OCI-LY1 (cell line): Measurements from ENCODE around the gene SMIM34.
"Not testable (repeated sequence)": the region's sequence is repeated elsewhere in the genome, so short reads cannot be mapped to it uniquely, and the experiment has no call there.

Source experiments
- H2AFZ ChIP-seq: fragments of 200-600 bp; sonication (generic), shearing (Covaris generic); 2 replicates; pipeline ENCODE4 v1.6.0; 2014; ENCODE audit warnings: antibody characterized with exemption, mild to moderate bottlenecking, low read length
- H3F3A ChIP-seq: fragments of 200-600 bp; sonication (generic), shearing (Covaris generic); 2 replicates; pipeline ENCODE4 v1.6.0; 2014; ENCODE audit warnings: mild to moderate bottlenecking, antibody characterized with exemption, low read length, moderate library complexity; ENCODE audit not compliant: insufficient read depth
- H3K27ac ChIP-seq: fragments of 200-600 bp; sonication (generic); 2 replicates; pipeline ENCODE4 v1.5.1; 2014; ENCODE audit warnings: low read length, mixed run types, mild to moderate bottlenecking, low read depth; ENCODE audit not compliant: poor library complexity, severe bottlenecking
- H3K27me3 ChIP-seq: fragments of 200-600 bp; sonication (generic); 2 replicates; pipeline ENCODE4 v1.6.0; 2014; ENCODE audit warnings: antibody characterized with exemption, mild to moderate bottlenecking, low read length, moderate library complexity; ENCODE audit not compliant: insufficient read depth
- H3K36me3 ChIP-seq: fragments of 200-600 bp; sonication (generic); 2 replicates; pipeline ENCODE4 v1.6.1; 2014; ENCODE audit warnings: mild to moderate bottlenecking, antibody characterized with exemption, low read length, moderate library complexity, mixed read lengths; ENCODE audit not compliant: insufficient read depth
- H3K4me1 ChIP-seq: fragments of 200-600 bp; sonication (generic); 2 replicates; pipeline ENCODE4 v1.5.1; 2014; ENCODE audit warnings: mild to moderate bottlenecking, low read length, moderate library complexity; ENCODE audit not compliant: insufficient read depth, severe bottlenecking
- H3K4me2 ChIP-seq: fragments of 200-600 bp; sonication (generic), shearing (Covaris generic); 2 replicates; pipeline ENCODE4 v1.6.1; 2014; ENCODE audit warnings: low read length
- H3K4me3 ChIP-seq: fragments of 200-600 bp; sonication (generic); 2 replicates; pipeline ENCODE4 v1.5.1; 2014; ENCODE audit warnings: low read length, low read depth, mild to moderate bottlenecking, mixed read lengths; ENCODE audit not compliant: poor library complexity, severe bottlenecking
- H3K79me2 ChIP-seq: fragments of 200-600 bp; shearing (Covaris generic); 2 replicates; pipeline ENCODE4 v1.6.1; 2016; ENCODE audit warnings: mixed run types, low read length, mixed read lengths; ENCODE audit not compliant: insufficient read depth
- H3K9ac ChIP-seq: fragments of 200-600 bp; sonication (generic), shearing (Covaris generic); 2 replicates; pipeline ENCODE4 v1.6.1; 2014; ENCODE audit warnings: mild to moderate bottlenecking, low read length, mixed read lengths
- H3K9me2 ChIP-seq: fragments of 200-600 bp; sonication (generic), shearing (Covaris generic); 2 replicates; pipeline ENCODE4 v1.6.1; 2014; ENCODE audit warnings: low read depth, mild to moderate bottlenecking, low read length, mixed read lengths
- H3K9me3 ChIP-seq: fragments of 200-600 bp; shearing (Covaris generic); 2 replicates; pipeline ENCODE4 v1.6.1; 2014; ENCODE audit warnings: low read length, mixed read lengths
- H4K20me1 ChIP-seq: fragments of 200-600 bp; sonication (generic), shearing (Covaris generic); 2 replicates; pipeline ENCODE4 v1.6.0; 2016; ENCODE audit warnings: mild to moderate bottlenecking, low read length; ENCODE audit not compliant: insufficient read depth

The SMIM34 gene

GRCh38 chr21:34404742-34405141 lies 19.0 kb downstream of the SMIM34 start:
- not testable (repeated sequence) for H3F3A ChIP-seq, H3K79me2 ChIP-seq, H3K4me1 ChIP-seq

DNA sequence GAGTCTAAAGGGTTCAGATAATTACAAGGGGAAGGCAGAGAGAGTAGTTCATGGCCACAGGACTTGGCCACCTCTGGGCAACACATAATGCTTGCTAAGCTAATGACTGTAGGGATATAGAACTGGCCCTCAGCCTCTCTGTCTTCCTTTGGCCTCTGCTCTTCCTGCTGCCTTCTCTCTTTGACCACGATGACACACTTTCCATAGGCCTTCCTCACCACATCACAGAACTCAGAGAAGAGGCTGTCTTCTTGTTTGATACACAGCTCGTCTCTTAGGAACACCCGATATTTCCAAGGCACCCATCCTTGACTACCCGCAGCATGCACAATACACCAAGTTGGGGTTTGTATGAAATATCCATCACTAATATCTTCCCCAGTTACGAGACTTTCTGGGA lies 23.2 kb downstream of the SMIM34 start:
- not testable (repeated sequence) for H3K79me2 ChIP-seq, H2AFZ ChIP-seq, H3F3A ChIP-seq, H3K4me3 ChIP-seq, H3K4me1 ChIP-seq, H3K27ac ChIP-seq, H3K36me3 ChIP-seq, H3K9me3 ChIP-seq, H3K4me2 ChIP-seq, H3K9ac ChIP-seq, H3K27me3 ChIP-seq, H4K20me1 ChIP-seq, H3K9me2 ChIP-seq

More at GRCh38 chr21:34404742-34405141, 19.0 kb downstream of the SMIM34 start:
- not testable (repeated sequence) for H3K27me3 ChIP-seq, H3K4me2 ChIP-seq, H2AFZ ChIP-seq, H3K36me3 ChIP-seq, H3K4me3 ChIP-seq, H3K9ac ChIP-seq, H3K9me2 ChIP-seq, H4K20me1 ChIP-seq, H3K27ac ChIP-seq, H3K9me3 ChIP-seq

DNA sequence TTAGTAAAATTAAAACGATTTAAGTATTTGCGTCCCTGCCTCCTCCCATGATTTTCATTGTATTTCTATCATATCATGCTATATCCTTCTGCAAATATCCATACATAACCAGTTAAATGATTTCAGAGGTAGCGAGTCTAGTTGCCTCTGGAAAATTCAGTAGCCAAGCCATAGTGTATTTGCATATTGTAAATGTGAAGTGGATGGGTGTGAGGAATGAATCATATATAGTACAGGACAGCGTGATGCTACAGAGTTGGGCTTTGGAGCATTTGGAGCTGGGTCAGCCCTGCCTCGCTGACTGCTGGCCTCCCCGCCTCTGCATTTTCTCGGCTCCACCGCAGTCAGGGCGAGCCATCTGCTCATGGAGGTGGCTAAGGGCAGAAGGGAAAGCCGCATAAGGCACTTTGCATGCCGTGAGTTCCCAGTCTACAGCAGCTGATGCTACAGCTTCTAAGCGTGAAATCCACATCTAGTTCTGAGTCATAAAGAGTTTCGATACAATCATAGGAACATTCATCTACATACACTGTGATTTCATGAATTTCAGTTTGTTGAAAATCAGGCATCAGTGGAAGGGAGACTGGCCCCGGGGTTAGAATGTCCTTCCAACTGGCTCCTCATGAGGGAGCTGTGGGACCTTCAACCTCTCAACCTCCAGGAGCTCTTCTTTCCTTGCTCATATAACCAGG lies 39.9 kb downstream of the SMIM34 start:
- H3F3A ChIP-seq, H3K4me2 ChIP-seq, H3K9me3 ChIP-seq, H3K9me2 ChIP-seq, H3K4me1 ChIP-seq, H2AFZ ChIP-seq, H3K9ac ChIP-seq, H3K27me3 ChIP-seq, H3K27ac ChIP-seq, H3K36me3 ChIP-seq, H3K79me2 ChIP-seq, H4K20me1 ChIP-seq, H3K4me3 ChIP-seq: not testable (repeated sequence)

GRCh38 chr21:34383138-34383537 lies 40.6 kb downstream of the SMIM34 start:
- not testable (repeated sequence) for H3K27me3 ChIP-seq, H3K4me1 ChIP-seq, H3K4me2 ChIP-seq, H2AFZ ChIP-seq, H3K27ac ChIP-seq, H3F3A ChIP-seq, H4K20me1 ChIP-seq, H3K9ac ChIP-seq, H3K9me2 ChIP-seq, H3K36me3 ChIP-seq, H3K4me3 ChIP-seq, H3K9me3 ChIP-seq, H3K79me2 ChIP-seq

- H3K4me2 ChIP-seq, H3K9me2 ChIP-seq, H2AFZ ChIP-seq, H3K79me2 ChIP-seq, H3K27me3 ChIP-seq, H4K20me1 ChIP-seq, H3K27ac ChIP-seq, H3K4me1 ChIP-seq, H3F3A ChIP-seq, H3K9me3 ChIP-seq, H3K9ac ChIP-seq, H3K36me3 ChIP-seq, H3K4me3 ChIP-seq: not testable (repeated sequence)
These were observed 48.2 kb downstream of the SMIM34 start for GRCh38 chr21:34375619-34375972.

- H3K27ac ChIP-seq, H3K4me1 ChIP-seq, H3K79me2 ChIP-seq, H4K20me1 ChIP-seq, H3K9ac ChIP-seq, H3K9me2 ChIP-seq, H3K4me2 ChIP-seq, H3K9me3 ChIP-seq, H3K27me3 ChIP-seq, H3K4me3 ChIP-seq, H3F3A ChIP-seq, H2AFZ ChIP-seq, H3K36me3 ChIP-seq: not testable (repeated sequence)
These were observed 48.7 kb downstream of the SMIM34 start, which contains the start of gene SMIM11 for GRCh38 chr21:34374940-34375618. SMIM11 (plus strand) TSS chr21:34375507; CDS start chr21:34379505, 3,998 bp downstream.

DNA sequence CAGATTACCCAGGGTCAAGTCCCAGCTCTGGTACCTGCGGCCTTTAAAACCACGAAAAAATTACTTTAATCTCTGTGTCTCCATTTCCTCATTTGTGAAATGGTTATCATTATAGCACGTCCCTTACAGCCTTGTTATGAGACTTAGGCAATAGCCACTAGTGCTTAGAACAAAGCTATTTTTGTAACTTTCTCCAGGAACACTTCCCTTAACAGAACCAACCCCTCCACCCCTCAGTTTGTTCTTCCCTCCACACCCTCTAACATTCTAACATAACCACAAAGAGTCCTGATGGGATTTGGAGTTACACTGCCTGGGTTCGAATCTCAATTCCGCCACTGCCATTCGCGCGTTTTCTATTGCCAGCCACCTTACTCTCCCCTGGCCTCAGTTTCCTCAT lies 49.3 kb downstream of the SMIM34 start:
- H3K27me3 ChIP-seq, H3K9ac ChIP-seq, H2AFZ ChIP-seq, H3K27ac ChIP-seq, H3K9me2 ChIP-seq, H4K20me1 ChIP-seq, H3K4me2 ChIP-seq, H3F3A ChIP-seq, H3K79me2 ChIP-seq, H3K9me3 ChIP-seq, H3K4me3 ChIP-seq, H3K4me1 ChIP-seq, H3K36me3 ChIP-seq: not testable (repeated sequence)
